WTC11 (cell line): Measurements from ENCODE around the gene CAPN11. TPM values are rescaled to one million over a fixed set of nuclear protein-coding genes. Genes with fewer than 3 reads are reported as not detected.

ENCODE experiments used
- ATAC-seq: fragments of 200-7000 bp; cut with Tn5 transposase; 2 replicates; pipeline ENCODE4 v1.10.0; 2021; ENCODE audit warnings: mild to moderate bottlenecking, moderate library complexity
- CTCF ChIA-PET: fragments of 300-600 bp; sonication (Branson Sonifier 250); formaldehyde crosslinking; loops from one replicate; lab custom pipeline; 2021; ENCODE audit warnings: antibody characterized with exemption; lab: Charles Lee
- POLR2A ChIA-PET: fragments of 350-600 bp; sonication (Branson Sonifier 250); formaldehyde crosslinking; loops from one replicate; lab custom pipeline; 2021; ENCODE audit warnings: antibody characterized with exemption; lab: Charles Lee
- DNase-seq: peaks from one replicate; pipeline ENCODE4 v3.0.0; 2021; ENCODE audit warnings: low spot score
- H3K27ac Mint-ChIP-seq: 2 replicates; pipeline ENCODE4 v1.8.0; 2021; ENCODE audit warnings: mixed read lengths
- H3K27me3 Mint-ChIP-seq: 2 replicates; pipeline ENCODE4 v1.8.0; 2021; ENCODE audit warnings: low read depth, mild to moderate bottlenecking, moderate library complexity, mixed read lengths
- H3K36me3 Mint-ChIP-seq: 2 replicates; pipeline ENCODE4 v1.8.0; 2021; ENCODE audit warnings: mixed read lengths
- H3K4me1 Mint-ChIP-seq: 2 replicates; pipeline ENCODE4 v1.8.0; 2022; ENCODE audit warnings: mixed read lengths
- H3K4me3 Mint-ChIP-seq: 2 replicates; pipeline ENCODE4 v1.8.0; 2021; ENCODE audit warnings: mild to moderate bottlenecking, moderate library complexity, mixed read lengths
- H3K9me3 Mint-ChIP-seq: 2 replicates; pipeline ENCODE4 v1.8.0; 2021; ENCODE audit warnings: mixed read lengths
- CREM ChIP-seq: sonication (generic); formaldehyde crosslinking; IDR thresholded peaks from 2 replicates; pipeline ENCODE4 v1.8.1; 2022; ENCODE audit warnings: mild to moderate bottlenecking, missing genetic modification reagents, moderate library complexity
- EMX1 ChIP-seq: fragments of 250-450 bp; sonication (Bioruptor Pico); IDR thresholded peaks from 2 replicates; pipeline ENCODE4 v1.8.0; 2021; ENCODE audit warnings: mild to moderate bottlenecking
- ESRRA ChIP-seq: sonication (generic); formaldehyde crosslinking; IDR thresholded peaks from 2 replicates; pipeline ENCODE4 v1.8.1; 2022; ENCODE audit warnings: mild to moderate bottlenecking, missing genetic modification reagents, borderline replicate concordance
- FOXK1 ChIP-seq: sonication (generic); formaldehyde crosslinking; IDR thresholded peaks from 2 replicates; pipeline ENCODE4 v1.8.0; 2022; ENCODE audit warnings: mild to moderate bottlenecking, moderate library complexity, missing genetic modification reagents
- FOXP1 ChIP-seq: sonication (generic); formaldehyde crosslinking; IDR thresholded peaks from 2 replicates; pipeline ENCODE4 v1.8.0; 2022; ENCODE audit warnings: missing genetic modification reagents, mild to moderate bottlenecking, moderate library complexity, borderline replicate concordance
- GRHL2 ChIP-seq: fragments of 250-450 bp; sonication (Bioruptor Pico); IDR thresholded peaks from 2 replicates; pipeline ENCODE4 v1.8.0; 2022; ENCODE audit warnings: mild to moderate bottlenecking, moderate library complexity; ENCODE audit not compliant: insufficient replicate concordance, severe bottlenecking
- HMGA2 ChIP-seq: fragments of 250-450 bp; sonication (Bioruptor Pico); IDR thresholded peaks from 2 replicates; pipeline ENCODE4 v1.4.0; 2021; ENCODE audit warnings: mild to moderate bottlenecking, moderate library complexity
- IRF2 ChIP-seq: sonication (generic); formaldehyde crosslinking; IDR thresholded peaks from 2 replicates; pipeline ENCODE4 v1.8.0; 2022; ENCODE audit warnings: low read depth, missing genetic modification reagents, borderline replicate concordance
- KAT7 ChIP-seq: sonication (generic); formaldehyde crosslinking; IDR thresholded peaks from 2 replicates; pipeline ENCODE4 v1.8.1; 2023; ENCODE audit warnings: missing genetic modification reagents, mild to moderate bottlenecking, borderline replicate concordance
- NFATC4 ChIP-seq: fragments of 250-450 bp; sonication (Bioruptor Pico); IDR thresholded peaks from 2 replicates; pipeline ENCODE4 v1.9.0; 2021; ENCODE audit warnings: mild to moderate bottlenecking
- SMAD3 ChIP-seq: sonication (generic); formaldehyde crosslinking; IDR thresholded peaks from 2 replicates; pipeline ENCODE4 v1.8.0; 2022; ENCODE audit warnings: missing genetic modification reagents, mild to moderate bottlenecking, borderline replicate concordance
- SMAD4 ChIP-seq: sonication (generic); formaldehyde crosslinking; IDR thresholded peaks from 2 replicates; pipeline ENCODE4 v1.8.0; 2022; ENCODE audit warnings: mild to moderate bottlenecking, missing genetic modification reagents
- SOX15 ChIP-seq: fragments of 250-450 bp; sonication (Bioruptor Pico); IDR thresholded peaks from 2 replicates; pipeline ENCODE4 v1.9.0; 2021; ENCODE audit warnings: mild to moderate bottlenecking
- TCF7 ChIP-seq: sonication (generic); formaldehyde crosslinking; IDR thresholded peaks from 2 replicates; pipeline ENCODE4 v1.8.0; 2022; ENCODE audit warnings: mild to moderate bottlenecking, low read depth, missing genetic modification reagents, moderate library complexity
- TEAD4 ChIP-seq: sonication (generic); formaldehyde crosslinking; IDR thresholded peaks from 2 replicates; pipeline ENCODE4 v1.8.0; 2022; ENCODE audit warnings: mild to moderate bottlenecking, missing genetic modification reagents
- ZBTB21 ChIP-seq: sonication (generic); formaldehyde crosslinking; IDR thresholded peaks from 2 replicates; pipeline ENCODE4 v1.8.1; 2023; ENCODE audit warnings: mild to moderate bottlenecking, missing genetic modification reagents, borderline replicate concordance
- ZNF138 ChIP-seq: sonication (generic); formaldehyde crosslinking; conservative IDR thresholded peaks from 2 replicates; pipeline ENCODE4 v1.8.1; 2022; ENCODE audit warnings: mild to moderate bottlenecking, moderate library complexity, missing genetic modification reagents
- ZNF219 ChIP-seq: sonication (generic); formaldehyde crosslinking; IDR thresholded peaks from 2 replicates; pipeline ENCODE4 v1.8.0; 2023; ENCODE audit warnings: missing genetic modification reagents, mild to moderate bottlenecking, borderline replicate concordance
- ZNF281 ChIP-seq: sonication (generic); formaldehyde crosslinking; IDR thresholded peaks from 2 replicates; pipeline ENCODE4 v1.8.0; 2023; ENCODE audit warnings: mild to moderate bottlenecking, missing genetic modification reagents
- ZNF317 ChIP-seq: sonication (generic); formaldehyde crosslinking; IDR thresholded peaks from 2 replicates; pipeline ENCODE4 v1.8.1; 2023; ENCODE audit warnings: low read depth, mild to moderate bottlenecking, moderate library complexity, missing genetic modification reagents, borderline replicate concordance
- total RNA-seq: library from RNA; stranded (reverse); gene quantifications from 3 replicates; pipeline ENCODE4 v1.2.3, GENCODE V29; 2021
- TF ChIP-seq, protein P1 (sequence below): fragments of 250-450 bp; sonication (Bioruptor Pico); IDR thresholded peaks from 2 replicates; pipeline ENCODE4 v1.8.0; 2021; ENCODE audit warnings: mild to moderate bottlenecking
- TF ChIP-seq, protein P2 (sequence below): sonication (generic); formaldehyde crosslinking; IDR thresholded peaks from 2 replicates; pipeline ENCODE4 v1.8.0; 2022; ENCODE audit warnings: mild to moderate bottlenecking, missing genetic modification reagents
- TF ChIP-seq, protein P3 (sequence below): sonication (generic); formaldehyde crosslinking; IDR thresholded peaks from 2 replicates; pipeline ENCODE4 v1.8.1; 2023; ENCODE audit warnings: mild to moderate bottlenecking, missing genetic modification reagents
- TF ChIP-seq, protein P4 (sequence below): sonication (generic); formaldehyde crosslinking; IDR thresholded peaks from 2 replicates; pipeline ENCODE4 v1.8.1; 2023; ENCODE audit warnings: mild to moderate bottlenecking, moderate library complexity, missing genetic modification reagents
- TF ChIP-seq, protein P5 (sequence below): fragments of 250-450 bp; sonication (Bioruptor Pico); IDR thresholded peaks from 2 replicates; pipeline ENCODE4 v1.9.0; 2021; ENCODE audit warnings: mild to moderate bottlenecking

CAPN11 gene
- total RNA-seq, 1 experiment from 2014 or later = 2.3 TPM

GRCh38 chr6:44113414-44113813, 45.2 kb upstream of the CAPN11 start (continued):
- TF ChIP-seq ZNF281 (CRISPR knock-in tag) (no peak), SMAD3 (CRISPR knock-in tag) (no peak)

GRCh38 chr6:44115866-44116265, 42.8 kb upstream of the CAPN11 start:
- no peak overlapping the region for H3K4me3 Mint-ChIP-seq
- ATAC-seq = no peak
- TF ChIP-seq FOXP1 (no peak), TCF7 (no peak), IRF2 (CRISPR knock-in tag) (no peak), KAT7 (CRISPR knock-in tag) (no peak), SMAD4 (CRISPR knock-in tag) (no peak), HMGA2 (no peak), ZBTB21 (no peak)
- peaks cover 37% of the 10 kb centered on the region for H3K36me3 Mint-ChIP-seq
- ChIA-PET CTCF (no interaction called here), POLR2A (no interaction called here)
- no peak for DNase-seq
- H3K9me3 Mint-ChIP-seq = no peaks in the 10 kb centered on the region
- H3K27me3 Mint-ChIP-seq = no peaks in the 10 kb centered on the region
- H3K4me1 Mint-ChIP-seq = peaks cover 22% of the 10 kb centered on the region; the same call in 1 of the 2 replicates
- no peak overlapping the region; the same call in 1 of the 2 replicates for H3K27ac Mint-ChIP-seq

GRCh38 chr6:44116641-44117382, 41.8 kb upstream of the CAPN11 start:
- peaks cover 29% of the 10 kb centered on the region for H3K4me1 Mint-ChIP-seq
- peak overlapping the region; percentile 46 for H3K27ac Mint-ChIP-seq
- DNase-seq (no peak), ATAC-seq (no peak)
- H3K36me3 Mint-ChIP-seq = peaks cover 27% of the 10 kb centered on the region
- H3K9me3 Mint-ChIP-seq = no peaks in the 10 kb centered on the region
- H3K27me3 Mint-ChIP-seq = no peaks in the 10 kb centered on the region
- H3K4me3 Mint-ChIP-seq = no peak overlapping the region
- ChIA-PET CTCF (interaction anchor here (1.6 to 1.8 kb wide), 2 partner anchors 14 to 17 kb away, joined by 4 read pairs; no protein-coding TSS in a partner anchor), POLR2A (interaction anchor here (0.5 kb wide), 1 partner anchor 1076 kb away, joined by 7 read pairs; no protein-coding TSS in a partner anchor)
- no peak for TF ChIP-seq TEAD4 (CRISPR knock-in tag)
- TF ChIP-seq SOX15 (CRISPR knock-in tag) = no peak
- TF ChIP-seq FOXK1 (CRISPR knock-in tag) = no peak
- TF ChIP-seq ZNF138 = no peak
- no peak for TF ChIP-seq HMGA2
- TF ChIP-seq, protein P1, sequence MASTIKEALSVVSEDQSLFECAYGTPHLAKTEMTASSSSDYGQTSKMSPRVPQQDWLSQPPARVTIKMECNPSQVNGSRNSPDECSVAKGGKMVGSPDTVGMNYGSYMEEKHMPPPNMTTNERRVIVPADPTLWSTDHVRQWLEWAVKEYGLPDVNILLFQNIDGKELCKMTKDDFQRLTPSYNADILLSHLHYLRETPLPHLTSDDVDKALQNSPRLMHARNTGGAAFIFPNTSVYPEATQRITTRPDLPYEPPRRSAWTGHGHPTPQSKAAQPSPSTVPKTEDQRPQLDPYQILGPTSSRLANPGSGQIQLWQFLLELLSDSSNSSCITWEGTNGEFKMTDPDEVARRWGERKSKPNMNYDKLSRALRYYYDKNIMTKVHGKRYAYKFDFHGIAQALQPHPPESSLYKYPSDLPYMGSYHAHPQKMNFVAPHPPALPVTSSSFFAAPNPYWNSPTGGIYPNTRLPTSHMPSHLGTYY (CRISPR knock-in tag) = no peak
- TF ChIP-seq ZNF317 (CRISPR knock-in tag) = no peak
- TF ChIP-seq, protein P2, sequence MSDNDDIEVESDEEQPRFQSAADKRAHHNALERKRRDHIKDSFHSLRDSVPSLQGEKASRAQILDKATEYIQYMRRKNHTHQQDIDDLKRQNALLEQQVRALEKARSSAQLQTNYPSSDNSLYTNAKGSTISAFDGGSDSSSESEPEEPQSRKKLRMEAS (CRISPR knock-in tag) = no peak
- TF ChIP-seq, protein P3, sequence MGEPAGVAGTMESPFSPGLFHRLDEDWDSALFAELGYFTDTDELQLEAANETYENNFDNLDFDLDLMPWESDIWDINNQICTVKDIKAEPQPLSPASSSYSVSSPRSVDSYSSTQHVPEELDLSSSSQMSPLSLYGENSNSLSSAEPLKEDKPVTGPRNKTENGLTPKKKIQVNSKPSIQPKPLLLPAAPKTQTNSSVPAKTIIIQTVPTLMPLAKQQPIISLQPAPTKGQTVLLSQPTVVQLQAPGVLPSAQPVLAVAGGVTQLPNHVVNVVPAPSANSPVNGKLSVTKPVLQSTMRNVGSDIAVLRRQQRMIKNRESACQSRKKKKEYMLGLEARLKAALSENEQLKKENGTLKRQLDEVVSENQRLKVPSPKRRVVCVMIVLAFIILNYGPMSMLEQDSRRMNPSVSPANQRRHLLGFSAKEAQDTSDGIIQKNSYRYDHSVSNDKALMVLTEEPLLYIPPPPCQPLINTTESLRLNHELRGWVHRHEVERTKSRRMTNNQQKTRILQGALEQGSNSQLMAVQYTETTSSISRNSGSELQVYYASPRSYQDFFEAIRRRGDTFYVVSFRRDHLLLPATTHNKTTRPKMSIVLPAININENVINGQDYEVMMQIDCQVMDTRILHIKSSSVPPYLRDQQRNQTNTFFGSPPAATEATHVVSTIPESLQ (CRISPR knock-in tag) = no peak
- TF ChIP-seq CREM = no peak
- no peak for TF ChIP-seq FOXP1
- no peak for TF ChIP-seq IRF2 (CRISPR knock-in tag)
- TF ChIP-seq, protein P4, sequence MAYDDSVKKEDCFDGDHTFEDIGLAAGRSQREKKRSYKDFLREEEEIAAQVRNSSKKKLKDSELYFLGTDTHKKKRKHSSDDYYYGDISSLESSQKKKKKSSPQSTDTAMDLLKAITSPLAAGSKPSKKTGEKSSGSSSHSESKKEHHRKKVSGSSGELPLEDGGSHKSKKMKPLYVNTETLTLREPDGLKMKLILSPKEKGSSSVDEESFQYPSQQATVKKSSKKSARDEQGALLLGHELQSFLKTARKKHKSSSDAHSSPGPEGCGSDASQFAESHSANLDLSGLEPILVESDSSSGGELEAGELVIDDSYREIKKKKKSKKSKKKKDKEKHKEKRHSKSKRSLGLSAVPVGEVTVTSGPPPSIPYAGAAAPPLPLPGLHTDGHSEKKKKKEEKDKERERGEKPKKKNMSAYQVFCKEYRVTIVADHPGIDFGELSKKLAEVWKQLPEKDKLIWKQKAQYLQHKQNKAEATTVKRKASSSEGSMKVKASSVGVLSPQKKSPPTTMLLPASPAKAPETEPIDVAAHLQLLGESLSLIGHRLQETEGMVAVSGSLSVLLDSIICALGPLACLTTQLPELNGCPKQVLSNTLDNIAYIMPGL (CRISPR knock-in tag) = no peak
- TF ChIP-seq, protein P5, sequence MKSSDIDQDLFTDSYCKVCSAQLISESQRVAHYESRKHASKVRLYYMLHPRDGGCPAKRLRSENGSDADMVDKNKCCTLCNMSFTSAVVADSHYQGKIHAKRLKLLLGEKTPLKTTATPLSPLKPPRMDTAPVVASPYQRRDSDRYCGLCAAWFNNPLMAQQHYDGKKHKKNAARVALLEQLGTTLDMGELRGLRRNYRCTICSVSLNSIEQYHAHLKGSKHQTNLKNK = no peak
- TF ChIP-seq GRHL2 (CRISPR knock-in tag) = no peak
- TF ChIP-seq EMX1 (CRISPR knock-in tag) = no peak
- no peak for TF ChIP-seq NFATC4 (CRISPR knock-in tag)
- no peak for TF ChIP-seq ZNF219 (CRISPR knock-in tag)
- no peak for TF ChIP-seq ESRRA (CRISPR knock-in tag)
